Epithelial cell of esophagus (primary cell): ENCODE results near the gene ITGB3BP.
"Not testable (repeated sequence)": the region's sequence is repeated elsewhere in the genome, so short reads cannot be mapped to it uniquely, and the experiment has no call there.

Experiments
- DNase-seq: peaks from one replicate; pipeline ENCODE4 v3.0.0; 2010; ENCODE audit warnings: low read depth
- H3K4me3 ChIP-seq: 2 replicates; pipeline ENCODE4 v1.5.1; 2011; ENCODE audit warnings: mild to moderate bottlenecking, low read length, control low read depth
- CTCF ChIP-seq: IDR thresholded peaks from 2 replicates; pipeline ENCODE4 v1.5.1; 2011; ENCODE audit warnings: low read depth, mild to moderate bottlenecking, low read length, control low read depth, inconsistent platforms; ENCODE audit not compliant: insufficient read depth; ENCODE audit errors: missing control alignments

The ITGB3BP gene

GRCh38 chr1:63429281-63429680, 93.7 kb downstream of the ITGB3BP start:
- TF ChIP-seq CTCF = no peak
- no peak for DNase-seq
- no peak overlapping the region for H3K4me3 ChIP-seq

- H3K4me3 ChIP-seq = no peak overlapping the region
- TF ChIP-seq CTCF = no peak
- DNase-seq = no peak
These were observed 94.2 kb downstream of the ITGB3BP start for GRCh38 chr1:63428815-63429214.

- no peak for TF ChIP-seq CTCF
- no peak for DNase-seq
- no peak overlapping the region for H3K4me3 ChIP-seq
These were observed 99.4 kb downstream of the ITGB3BP start for GRCh38 chr1:63423649-63424048.

- not testable (repeated sequence) for DNase-seq, H3K4me3 ChIP-seq
These were observed 102.3 kb downstream of the ITGB3BP start for GRCh38 chr1:63420746-63421145.

GRCh38 chr1:63418101-63418500, 104.9 kb downstream of the ITGB3BP start:
- no peak for TF ChIP-seq CTCF
- H3K4me3 ChIP-seq = no peak overlapping the region

GRCh38 chr1:63414691-63415365, 108.2 kb downstream of the ITGB3BP start:
- TF ChIP-seq CTCF = no peak
- H3K4me3 ChIP-seq = no peak overlapping the region
- no peak for DNase-seq

More at GRCh38 chr1:63418101-63418500, 104.9 kb downstream of the ITGB3BP start:
- no peak for DNase-seq

GRCh38 chr1:63413394-63413793, 109.6 kb downstream of the ITGB3BP start:
- DNase-seq = no peak
- no peak overlapping the region for H3K4me3 ChIP-seq
- no peak for TF ChIP-seq CTCF
